Measurements from ENCODE around the gene WDR33. TPM values are rescaled to one million over a fixed set of nuclear protein-coding genes. Genes with fewer than 3 reads are reported as not detected.

Gene WDR33
- total RNA-seq, 4 donors from 2014 or later = 41.3 to 51.6 (median 45.1) TPM

DNA sequence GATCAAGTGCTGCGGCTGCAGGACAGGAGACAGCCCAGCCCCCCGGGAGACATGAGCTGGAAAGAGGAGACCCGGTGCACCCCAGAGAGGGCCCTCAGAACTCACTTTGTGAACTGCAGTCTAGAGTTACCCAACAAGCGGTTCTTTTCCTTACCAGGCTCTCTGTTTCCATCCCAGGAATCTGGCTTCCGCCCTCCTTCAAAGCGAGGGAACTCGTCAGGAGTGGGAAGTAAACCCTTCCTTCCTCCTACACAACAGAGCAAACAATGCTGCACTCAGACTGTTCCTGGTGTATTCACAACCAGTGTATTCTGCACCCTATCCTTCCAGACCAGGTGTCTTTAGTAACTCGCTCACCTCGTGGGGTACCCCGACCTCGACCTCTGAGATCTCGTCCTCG lies 101.6 kb downstream of the WDR33 start:
- no peaks in the 10 kb centered on the region for H3K4me1 ChIP-seq
- no peaks in the 10 kb centered on the region for H3K9me3 ChIP-seq
- DNase-seq = no peak
- peaks cover 0 to 53% (median 0%) of the 10 kb centered on the region in 3 donors for H3K36me3 ChIP-seq
- TF ChIP-seq CTCF (IDR thresholded peaks at IDR 0.05) (no peak), POLR2A (IDR thresholded peaks at IDR 0.05) (no peak)
- no peak overlapping the region for H3K27ac ChIP-seq
- no peaks in the 10 kb centered on the region for H3K27me3 ChIP-seq
- no peak overlapping the region for H3K4me3 ChIP-seq

DNA sequence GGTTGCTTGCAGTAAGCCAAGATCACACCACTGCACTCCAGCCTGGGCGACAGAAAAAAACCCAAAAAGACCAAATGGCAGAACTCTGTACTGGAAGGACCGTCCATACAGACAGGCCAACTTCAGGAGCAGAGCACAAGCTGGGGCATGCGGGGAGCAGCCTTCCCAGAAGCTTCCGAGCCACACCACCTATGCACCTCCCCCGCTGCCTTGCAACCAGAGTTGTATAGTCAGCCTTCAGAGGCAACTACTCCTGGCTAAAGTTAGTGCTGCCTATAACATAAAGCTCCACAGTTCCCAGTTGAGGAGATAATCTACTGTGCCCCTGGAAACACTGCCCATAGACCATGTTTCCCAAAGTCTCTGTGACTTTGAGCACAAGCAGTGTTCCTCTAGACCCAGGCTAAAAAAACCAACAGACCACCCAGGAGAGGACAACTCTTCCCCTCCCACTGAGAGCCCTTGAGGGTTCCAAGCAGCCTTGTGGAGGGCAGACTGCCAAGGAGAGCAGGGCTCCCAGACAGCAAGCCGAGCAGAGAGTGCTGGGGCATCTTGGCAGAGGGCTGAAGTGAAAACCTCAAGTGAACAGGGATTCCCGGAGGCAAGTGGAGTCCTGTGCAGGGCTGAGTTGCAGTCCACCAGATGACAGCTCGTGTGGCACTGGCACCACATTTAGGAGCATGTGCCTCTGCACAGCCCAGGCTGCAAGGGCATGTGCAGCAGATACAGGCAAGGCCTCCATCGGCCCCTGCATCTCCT lies 102.9 kb downstream of the WDR33 start:
- TF ChIP-seq CTCF (IDR thresholded peaks at IDR 0.05) (no peak), POLR2A (IDR thresholded peaks at IDR 0.05) (no peak)
- H3K36me3 ChIP-seq = peaks cover 0 to 44% (median 0%) of the 10 kb centered on the region in 3 donors
- no peaks in the 10 kb centered on the region for H3K9me3 ChIP-seq
- no peaks in the 10 kb centered on the region for H3K27me3 ChIP-seq
- H3K27ac ChIP-seq = no peak overlapping the region
- no peak overlapping the region for H3K4me3 ChIP-seq
- H3K4me1 ChIP-seq = peaks cover 0 to 8% (median 2%) of the 10 kb centered on the region in 4 donors
- DNase-seq = no peak

DNA sequence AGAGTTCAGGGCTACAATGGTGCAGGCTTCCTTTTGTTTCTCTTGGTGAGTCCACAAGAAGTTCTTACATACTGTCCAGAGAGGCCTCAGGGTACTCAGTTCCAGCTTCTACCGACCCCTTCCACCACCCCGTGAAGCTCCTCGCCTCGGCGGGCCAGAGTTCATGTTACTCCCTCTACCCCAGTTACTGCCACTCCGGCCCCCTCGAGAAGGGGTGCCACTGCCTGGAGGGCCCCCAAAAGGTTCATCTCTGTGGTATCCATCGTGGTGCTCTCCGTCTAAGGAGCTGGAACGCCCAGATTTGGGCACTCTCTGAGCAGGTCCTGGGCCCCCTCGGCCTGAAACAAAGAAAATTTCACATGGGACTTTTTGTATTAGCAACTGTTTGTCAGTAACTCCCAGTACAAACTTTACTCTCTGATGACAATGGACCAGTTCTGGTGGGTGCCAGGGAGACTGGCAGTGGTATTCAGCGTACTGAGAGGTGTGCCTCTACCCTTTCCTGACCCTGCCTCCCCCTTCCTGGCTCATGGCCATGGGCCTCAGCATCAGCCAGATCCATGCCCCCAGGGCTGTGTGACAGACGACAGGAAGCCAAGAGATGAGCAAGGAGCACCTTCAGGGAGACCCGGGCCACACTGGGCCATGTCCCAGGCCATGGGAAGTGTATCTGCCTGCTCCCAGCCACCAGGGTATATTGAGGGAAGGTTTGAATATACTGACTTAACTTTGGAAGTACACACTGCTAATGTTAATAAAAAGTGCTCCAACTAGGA lies 104.6 kb downstream of the WDR33 start:
- no peak overlapping the region for H3K27ac ChIP-seq
- no peaks in the 10 kb centered on the region for H3K27me3 ChIP-seq
- TF ChIP-seq CTCF (IDR thresholded peaks at IDR 0.05) (no peak), POLR2A (IDR thresholded peaks at IDR 0.05) (no peak)
- H3K4me1 ChIP-seq = peaks cover 0 to 15% (median 9%) of the 10 kb centered on the region in 4 donors
- no peak for DNase-seq
- H3K9me3 ChIP-seq = no peaks in the 10 kb centered on the region
- H3K36me3 ChIP-seq = peaks cover 0 to 41% (median 0%) of the 10 kb centered on the region in 3 donors
- H3K4me3 ChIP-seq = no peak overlapping the region

GRCh38 chr2:127705391-127706065 lies 105.4 kb downstream of the WDR33 start:
- no peak for TF ChIP-seq CTCF (IDR thresholded peaks at IDR 0.05)
- no peak for TF ChIP-seq POLR2A (IDR thresholded peaks at IDR 0.05)
- Histone ChIP-seq H3K4me3 (no peak overlapping the region), H3K9me3 (no peaks in the 10 kb centered on the region), H3K4me1 (peaks cover 0 to 19% (median 9%) of the 10 kb centered on the region in 4 donors), H3K36me3 (peaks cover 0 to 41% (median 0%) of the 10 kb centered on the region in 3 donors), H3K27ac (no peak overlapping the region), H3K27me3 (no peaks in the 10 kb centered on the region)
- DNase-seq = no peak

GRCh38 chr2:127704641-127705390 lies 106.2 kb downstream of the WDR33 start:
- Histone ChIP-seq H3K27me3 (no peaks in the 10 kb centered on the region), H3K4me3 (no peak overlapping the region), H3K9me3 (no peaks in the 10 kb centered on the region), H3K27ac (no peak overlapping the region), H3K36me3 (peaks cover 0 to 41% (median 0%) of the 10 kb centered on the region in 3 donors), H3K4me1 (peaks cover 0 to 22% (median 11%) of the 10 kb centered on the region in 4 donors)
- TF ChIP-seq CTCF (IDR thresholded peaks at IDR 0.05) (no peak), POLR2A (IDR thresholded peaks at IDR 0.05) (no peak)
- no peak for DNase-seq
